Measurements from ENCODE around the gene REXO1. TPM values are rescaled to one million over a fixed set of nuclear protein-coding genes. Genes with fewer than 3 reads are reported as not detected.

REXO1 gene
- total and polyA plus RNA-seq, 9 of the 15 experiments (the other 6 are each of a cell fraction or from before 2014, with no cell fraction given): 0.04 to 63.3 (median 15.8) TPM

DNA sequence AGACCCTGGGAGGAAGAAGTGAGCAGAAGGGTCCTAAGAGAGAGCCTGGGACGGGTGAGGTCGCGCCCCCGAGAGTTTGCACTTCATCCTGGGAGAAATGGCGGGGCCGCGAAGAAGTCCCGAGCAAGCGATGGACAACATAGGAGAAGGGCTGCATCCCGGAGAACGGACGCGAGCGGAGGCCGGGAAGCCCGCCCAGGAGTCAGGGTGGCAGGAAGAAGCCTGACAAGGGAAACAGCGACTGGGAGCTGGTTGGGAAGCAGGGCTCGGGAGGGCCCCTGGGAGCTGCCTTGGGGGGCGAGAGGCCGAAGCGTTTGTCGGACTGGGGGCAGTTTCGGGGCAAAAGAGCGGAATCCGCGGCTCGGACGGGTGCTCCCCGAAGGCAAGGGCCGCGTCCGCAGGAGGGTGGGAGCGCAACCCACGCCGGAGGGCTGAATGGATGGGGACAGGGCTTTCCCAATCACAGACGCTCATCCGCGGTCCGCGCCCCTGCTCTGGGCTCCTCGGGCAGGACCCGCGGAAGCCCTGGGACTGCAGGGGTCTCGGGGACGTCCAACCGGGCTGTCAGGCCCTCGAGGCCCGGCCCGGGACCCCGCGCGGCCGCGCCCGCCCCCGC, 36.5 kb upstream of the REXO1 start (continued):
- TF ChIP-seq SAFB (IDR thresholded peaks at IDR 0.05; ENCODE audit: borderline replicate concordance, low read depth, low read length) (no peak), ZC3H11A (IDR thresholded peaks at IDR 0.05; ENCODE audit: low read depth, low read length) (no peak), STAT5B (CRISPR knock-in tag; IDR thresholded peaks at IDR 0.05) (no peak), PPARD (CRISPR knock-in tag; IDR thresholded peaks at IDR 0.05) (no peak), ZC3H4 (CRISPR knock-in tag; IDR thresholded peaks at IDR 0.05; ENCODE audit: borderline replicate concordance) (no peak), FOXO4 (CRISPR knock-in tag; IDR thresholded peaks at IDR 0.05) (no peak), FOXJ3 (CRISPR knock-in tag; IDR thresholded peaks at IDR 0.05) (no peak), SREBF2 (CRISPR knock-in tag; IDR thresholded peaks at IDR 0.05) (no peak), JUN (IDR thresholded peaks at IDR 0.05; ENCODE audit: borderline replicate concordance, low read depth, low read length) (no peak), JUN (CRISPR knock-in tag; IDR thresholded peaks at IDR 0.05; ENCODE audit: borderline replicate concordance) (0 out of 2 replicates have a peak, but pooled peaks have one; percentile 18), KLF13 (tag; IDR thresholded peaks at IDR 0.05; ENCODE audit: borderline replicate concordance, low read depth) (no peak), LCOR (CRISPR knock-in tag; IDR thresholded peaks at IDR 0.05) (0 out of 2 replicates have a peak, but pooled peaks have one; percentile 26), JUNB (CRISPR knock-in tag; conservative IDR thresholded peaks at IDR 0.05) (no peak), ZFX (CRISPR knock-in tag; IDR thresholded peaks at IDR 0.05) (peak; percentile 42; the same call in 1 of the 2 replicates), ZNF551 (CRISPR knock-in tag; IDR thresholded peaks at IDR 0.05) (no peak), U2AF2 (optimal IDR thresholded peaks at IDR 0.05; ENCODE audit: low read depth, low read length) (no peak), ZFP91 (CRISPR knock-in tag; IDR thresholded peaks at IDR 0.05) (no peak), ZNF282 (CRISPR knock-in tag; IDR thresholded peaks at IDR 0.05) (no peak), CHD2 (IDR thresholded peaks at IDR 0.05; ENCODE audit: low read depth, low read length) (no peak), ZNF41 (CRISPR knock-in tag; conservative IDR thresholded peaks at IDR 0.05) (no peak)
- TF ChIP-seq, protein P1, sequence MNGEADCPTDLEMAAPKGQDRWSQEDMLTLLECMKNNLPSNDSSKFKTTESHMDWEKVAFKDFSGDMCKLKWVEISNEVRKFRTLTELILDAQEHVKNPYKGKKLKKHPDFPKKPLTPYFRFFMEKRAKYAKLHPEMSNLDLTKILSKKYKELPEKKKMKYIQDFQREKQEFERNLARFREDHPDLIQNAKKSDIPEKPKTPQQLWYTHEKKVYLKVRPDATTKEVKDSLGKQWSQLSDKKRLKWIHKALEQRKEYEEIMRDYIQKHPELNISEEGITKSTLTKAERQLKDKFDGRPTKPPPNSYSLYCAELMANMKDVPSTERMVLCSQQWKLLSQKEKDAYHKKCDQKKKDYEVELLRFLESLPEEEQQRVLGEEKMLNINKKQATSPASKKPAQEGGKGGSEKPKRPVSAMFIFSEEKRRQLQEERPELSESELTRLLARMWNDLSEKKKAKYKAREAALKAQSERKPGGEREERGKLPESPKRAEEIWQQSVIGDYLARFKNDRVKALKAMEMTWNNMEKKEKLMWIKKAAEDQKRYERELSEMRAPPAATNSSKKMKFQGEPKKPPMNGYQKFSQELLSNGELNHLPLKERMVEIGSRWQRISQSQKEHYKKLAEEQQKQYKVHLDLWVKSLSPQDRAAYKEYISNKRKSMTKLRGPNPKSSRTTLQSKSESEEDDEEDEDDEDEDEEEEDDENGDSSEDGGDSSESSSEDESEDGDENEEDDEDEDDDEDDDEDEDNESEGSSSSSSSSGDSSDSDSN (IDR thresholded peaks at IDR 0.05; ENCODE audit: borderline replicate concordance in 1 of 2, low read depth in 2 of 2, low read length in 2 of 2): 0 out of 4 replicates have a peak, but pooled peaks of 1 of the 2 experiments have one; percentile 27
- TF ChIP-seq, protein P2, sequence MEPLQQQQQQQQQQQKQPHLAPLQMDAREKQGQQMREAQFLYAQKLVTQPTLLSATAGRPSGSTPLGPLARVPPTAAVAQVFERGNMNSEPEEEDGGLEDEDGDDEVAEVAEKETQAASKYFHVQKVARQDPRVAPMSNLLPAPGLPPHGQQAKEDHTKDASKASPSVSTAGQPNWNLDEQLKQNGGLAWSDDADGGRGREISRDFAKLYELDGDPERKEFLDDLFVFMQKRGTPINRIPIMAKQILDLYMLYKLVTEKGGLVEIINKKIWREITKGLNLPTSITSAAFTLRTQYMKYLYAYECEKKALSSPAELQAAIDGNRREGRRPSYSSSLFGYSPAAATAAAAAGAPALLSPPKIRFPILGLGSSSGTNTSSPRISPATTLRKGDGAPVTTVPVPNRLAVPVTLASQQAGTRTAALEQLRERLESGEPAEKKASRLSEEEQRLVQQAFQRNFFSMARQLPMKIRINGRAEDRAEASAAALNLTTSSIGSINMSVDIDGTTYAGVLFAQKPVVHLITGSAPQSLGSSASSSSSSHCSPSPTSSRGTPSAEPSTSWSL (CRISPR knock-in tag; IDR thresholded peaks at IDR 0.05; ENCODE audit: borderline replicate concordance): no peak

Measured in K562 (cell line).